ENCODE results near the gene ID2. TPM values are rescaled to one million over a fixed set of nuclear protein-coding genes. Genes with fewer than 3 reads are reported as not detected.
A peak's percentile ranks its signal among the peaks of the same experiment; 100 is the strongest.

The ID2 gene
- total and polyA plus RNA-seq, 2 of the 13 experiments (the other 11 are each of a cell fraction or from before 2014, with no cell fraction given): 214 to 719 TPM

DNA sequence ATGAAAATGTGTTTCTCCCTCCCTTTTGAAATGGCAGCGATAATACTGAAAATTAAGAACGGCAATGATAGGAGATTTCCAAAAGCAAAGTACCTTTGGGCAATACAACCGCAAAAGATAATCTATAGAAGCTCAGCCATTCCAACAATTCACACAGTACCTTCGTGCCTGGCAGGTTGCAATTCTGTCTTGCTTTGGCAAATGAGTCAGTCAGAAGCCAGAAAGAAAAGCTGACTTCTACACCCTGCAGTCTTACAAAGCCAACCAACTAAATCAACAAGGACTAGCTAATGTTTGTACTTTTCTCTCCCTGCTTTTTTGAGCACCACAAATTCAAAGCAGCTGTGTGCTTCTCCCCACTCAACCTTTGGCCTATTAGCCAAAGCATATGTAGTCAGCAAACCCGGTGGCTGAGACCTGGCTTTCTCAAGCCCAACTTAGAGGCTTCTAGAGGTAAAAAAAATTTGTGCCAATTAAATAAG lies 25.7 kb upstream of the ID2 start (continued):
- TF ChIP-seq ZNF773 (CRISPR knock-in tag; IDR thresholded peaks at IDR 0.05; ENCODE audit: borderline replicate concordance) (no peak), ZNF160 (CRISPR knock-in tag; IDR thresholded peaks at IDR 0.05) (no peak), ZFP41 (CRISPR knock-in tag; IDR thresholded peaks at IDR 0.05; ENCODE audit: borderline replicate concordance) (0 out of 2 replicates have a peak, but pooled peaks have one; percentile 17), RBAK (CRISPR knock-in tag; IDR thresholded peaks at IDR 0.05) (peak; percentile 93), ZNF274 (CRISPR knock-in tag; IDR thresholded peaks at IDR 0.05) (no peak; the same call in 1 of the 2 replicates), NFE2L2 (IDR thresholded peaks at IDR 0.05; ENCODE audit: low read length) (no peak), MLLT10 (CRISPR knock-in tag; IDR thresholded peaks at IDR 0.05) (no peak), ZNF709 (CRISPR knock-in tag; IDR thresholded peaks at IDR 0.05) (no peak), MAZ (IDR thresholded peaks at IDR 0.05; ENCODE audit: borderline replicate concordance, low read depth, low read length) (no peak), MAZ (CRISPR knock-in tag; IDR thresholded peaks at IDR 0.05; ENCODE audit: low read depth) (peak; percentile 26; the same call in 1 of the 2 replicates), ADNP (CRISPR knock-in tag; IDR thresholded peaks at IDR 0.05) (no peak), ZNF546 (CRISPR knock-in tag; conservative IDR thresholded peaks at IDR 0.05) (no peak), ZBTB20 (CRISPR knock-in tag; IDR thresholded peaks at IDR 0.05; ENCODE audit: borderline replicate concordance, low read depth) (no peak; the same call in 1 of the 2 replicates), SP2 (CRISPR knock-in tag; IDR thresholded peaks at IDR 0.05) (no peak), MIXL1 (CRISPR knock-in tag; IDR thresholded peaks at IDR 0.05) (peak; percentile 77), ATM (IDR thresholded peaks at IDR 0.05; ENCODE audit: borderline replicate concordance) (no peak), ZNF775 (CRISPR knock-in tag; IDR thresholded peaks at IDR 0.05; ENCODE audit: borderline replicate concordance) (peak; percentile 98)
- TF ChIP-seq, protein P1, sequence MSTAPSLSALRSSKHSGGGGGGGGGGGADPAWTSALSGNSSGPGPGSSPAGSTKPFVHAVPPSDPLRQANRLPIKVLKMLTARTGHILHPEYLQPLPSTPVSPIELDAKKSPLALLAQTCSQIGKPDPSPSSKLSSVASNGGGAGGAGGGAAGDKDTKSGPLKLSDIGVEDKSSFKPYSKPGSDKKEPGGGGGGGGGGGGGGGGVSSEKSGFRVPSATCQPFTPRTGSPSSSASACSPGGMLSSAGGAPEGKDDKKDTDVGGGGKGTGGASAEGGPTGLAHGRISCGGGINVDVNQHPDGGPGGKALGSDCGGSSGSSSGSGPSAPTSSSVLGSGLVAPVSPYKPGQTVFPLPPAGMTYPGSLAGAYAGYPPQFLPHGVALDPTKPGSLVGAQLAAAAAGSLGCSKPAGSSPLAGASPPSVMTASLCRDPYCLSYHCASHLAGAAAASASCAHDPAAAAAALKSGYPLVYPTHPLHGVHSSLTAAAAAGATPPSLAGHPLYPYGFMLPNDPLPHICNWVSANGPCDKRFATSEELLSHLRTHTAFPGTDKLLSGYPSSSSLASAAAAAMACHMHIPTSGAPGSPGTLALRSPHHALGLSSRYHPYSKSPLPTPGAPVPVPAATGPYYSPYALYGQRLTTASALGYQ (CRISPR knock-in tag; IDR thresholded peaks at IDR 0.05): peak; percentile 26; the same call in 1 of the 2 replicates
- TF ChIP-seq, protein P2, sequence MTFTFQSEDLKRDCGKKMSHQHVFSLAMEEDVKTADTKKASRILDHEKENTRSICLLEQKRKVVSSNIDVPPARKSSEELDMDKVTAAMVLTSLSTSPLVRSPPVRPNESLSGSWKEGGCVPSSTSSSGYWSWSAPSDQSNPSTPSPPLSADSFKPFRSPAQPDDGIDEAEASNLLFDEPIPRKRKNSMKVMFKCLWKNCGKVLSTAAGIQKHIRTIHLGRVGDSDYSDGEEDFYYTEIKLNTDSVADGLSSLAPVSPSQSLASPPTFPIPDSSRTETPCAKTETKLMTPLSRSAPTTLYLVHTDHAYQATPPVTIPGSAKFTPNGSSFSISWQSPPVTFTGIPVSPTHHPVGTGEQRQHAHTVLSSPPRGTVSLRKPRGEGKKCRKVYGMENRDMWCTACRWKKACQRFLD (CRISPR knock-in tag; IDR thresholded peaks at IDR 0.05; ENCODE audit: borderline replicate concordance): no peak
- TF ChIP-seq, protein P3, sequence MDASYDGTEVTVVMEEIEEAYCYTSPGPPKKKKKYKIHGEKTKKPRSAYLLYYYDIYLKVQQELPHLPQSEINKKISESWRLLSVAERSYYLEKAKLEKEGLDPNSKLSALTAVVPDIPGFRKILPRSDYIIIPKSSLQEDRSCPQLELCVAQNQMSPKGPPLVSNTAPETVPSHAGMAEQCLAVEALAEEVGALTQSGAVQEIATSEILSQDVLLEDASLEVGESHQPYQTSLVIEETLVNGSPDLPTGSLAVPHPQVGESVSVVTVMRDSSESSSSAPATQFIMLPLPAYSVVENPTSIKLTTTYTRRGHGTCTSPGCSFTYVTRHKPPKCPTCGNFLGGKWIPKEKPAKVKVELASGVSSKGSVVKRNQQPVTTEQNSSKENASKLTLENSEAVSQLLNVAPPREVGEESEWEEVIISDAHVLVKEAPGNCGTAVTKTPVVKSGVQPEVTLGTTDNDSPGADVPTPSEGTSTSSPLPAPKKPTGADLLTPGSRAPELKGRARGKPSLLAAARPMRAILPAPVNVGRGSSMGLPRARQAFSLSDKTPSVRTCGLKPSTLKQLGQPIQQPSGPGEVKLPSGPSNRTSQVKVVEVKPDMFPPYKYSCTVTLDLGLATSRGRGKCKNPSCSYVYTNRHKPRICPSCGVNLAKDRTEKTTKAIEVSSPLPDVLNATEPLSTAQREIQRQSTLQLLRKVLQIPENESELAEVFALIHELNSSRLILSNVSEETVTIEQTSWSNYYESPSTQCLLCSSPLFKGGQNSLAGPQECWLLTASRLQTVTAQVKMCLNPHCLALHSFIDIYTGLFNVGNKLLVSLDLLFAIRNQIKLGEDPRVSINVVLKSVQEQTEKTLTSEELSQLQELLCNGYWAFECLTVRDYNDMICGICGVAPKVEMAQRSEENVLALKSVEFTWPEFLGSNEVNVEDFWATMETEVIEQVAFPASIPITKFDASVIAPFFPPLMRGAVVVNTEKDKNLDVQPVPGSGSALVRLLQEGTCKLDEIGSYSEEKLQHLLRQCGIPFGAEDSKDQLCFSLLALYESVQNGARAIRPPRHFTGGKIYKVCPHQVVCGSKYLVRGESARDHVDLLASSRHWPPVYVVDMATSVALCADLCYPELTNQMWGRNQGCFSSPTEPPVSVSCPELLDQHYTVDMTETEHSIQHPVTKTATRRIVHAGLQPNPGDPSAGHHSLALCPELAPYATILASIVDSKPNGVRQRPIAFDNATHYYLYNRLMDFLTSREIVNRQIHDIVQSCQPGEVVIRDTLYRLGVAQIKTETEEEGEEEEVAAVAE (CRISPR knock-in tag; IDR thresholded peaks at IDR 0.05; ENCODE audit: borderline replicate concordance): no peak
- TF ChIP-seq, protein P4, sequence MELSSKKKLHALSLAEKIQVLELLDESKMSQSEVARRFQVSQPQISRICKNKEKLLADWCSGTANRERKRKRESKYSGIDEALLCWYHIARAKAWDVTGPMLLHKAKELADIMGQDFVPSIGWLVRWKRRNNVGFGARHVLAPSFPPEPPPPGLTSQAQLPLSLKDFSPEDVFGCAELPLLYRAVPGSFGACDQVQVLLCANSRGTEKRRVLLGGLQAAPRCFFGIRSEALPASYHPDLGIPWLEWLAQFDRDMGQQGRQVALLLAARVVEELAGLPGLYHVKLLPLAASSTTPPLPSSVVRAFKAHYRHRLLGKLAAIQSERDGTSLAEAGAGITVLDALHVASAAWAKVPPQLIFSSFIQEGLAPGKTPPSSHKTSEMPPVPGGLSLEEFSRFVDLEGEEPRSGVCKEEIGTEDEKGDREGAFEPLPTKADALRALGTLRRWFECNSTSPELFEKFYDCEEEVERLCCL (CRISPR knock-in tag; IDR thresholded peaks at IDR 0.05; ENCODE audit: borderline replicate concordance): no peak

All from HepG2 (cell line).